NCI-H524 treated with DMSO at 0.1 percent for 48 hours (cell line): Measurements from ENCODE around the gene OR52K2.
"Not testable (repeated sequence)": the region's sequence is repeated elsewhere in the genome, so short reads cannot be mapped to it uniquely, and the experiment has no call there.

Experiments used
- DNase-seq: peaks from one replicate; lab custom pipeline; 2025; lab: John Stamatoyannopoulos, UW

The OR52K2 gene

DNA sequence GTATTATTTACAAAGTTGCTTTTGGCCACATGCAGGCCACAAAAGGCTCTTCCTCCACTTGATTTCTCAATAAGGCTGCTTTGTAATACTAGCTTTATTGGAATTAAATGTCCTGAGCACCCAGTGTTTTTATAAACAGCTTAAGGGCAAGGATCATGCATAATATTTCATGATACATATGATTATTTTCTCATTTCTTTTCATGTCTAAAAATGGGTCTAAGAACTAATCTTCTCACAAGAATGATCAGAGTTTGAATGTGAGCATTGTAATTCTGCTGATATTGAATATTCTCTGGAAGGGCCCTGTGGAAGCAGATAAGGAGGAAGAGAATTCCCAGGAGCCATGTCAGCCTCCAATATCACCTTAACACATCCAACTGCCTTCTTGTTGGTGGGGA, at the start of gene OR52K2:
Gene OR52K2, plus strand, starts transcription at position 301 of the 400 bp plus-strand sequence. Its CDS starts 45 bp downstream, at position 346.
- DNase-seq, result no peak

DNA sequence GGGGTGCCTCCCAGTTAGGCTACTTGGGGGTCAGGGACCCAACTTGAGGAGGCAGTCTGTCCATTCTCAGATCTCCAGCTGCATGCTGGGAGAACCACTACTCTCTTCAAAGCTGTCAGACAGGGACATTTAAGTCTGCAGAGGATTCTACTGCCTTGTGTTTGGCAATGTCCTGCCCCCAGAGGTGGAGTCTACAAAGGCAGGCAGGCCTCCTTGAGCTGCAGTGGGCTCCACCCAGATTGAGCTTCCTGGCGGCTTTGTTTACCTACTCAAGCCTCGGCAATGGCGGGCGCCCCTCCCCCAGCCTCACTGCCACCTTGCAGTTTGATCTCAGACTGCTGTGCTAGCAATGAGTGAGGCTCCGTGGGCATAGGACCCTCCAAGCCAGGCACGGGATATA, 42.9 kb upstream of the OR52K2 start:
- DNase-seq, result not testable (repeated sequence)

DNA sequence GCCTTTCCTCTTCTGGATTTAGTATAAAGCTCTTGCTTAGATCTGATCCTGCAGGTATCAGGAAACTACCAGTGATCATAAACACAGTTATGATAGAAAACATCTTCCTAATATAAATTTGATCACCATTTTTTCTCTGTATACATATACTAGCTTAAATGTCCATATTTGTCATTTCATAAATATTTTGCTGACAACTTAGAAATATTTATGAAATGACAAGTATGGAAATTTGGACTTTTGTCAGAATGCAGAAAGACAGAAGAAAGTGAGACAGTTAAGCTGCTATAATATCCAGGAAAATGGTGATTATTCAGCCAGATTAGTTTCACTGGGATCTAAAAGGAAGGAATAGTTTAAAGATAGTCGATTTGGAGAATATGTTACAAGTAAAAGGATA, 32.8 kb upstream of the OR52K2 start:
- DNase-seq, result no peak

DNA sequence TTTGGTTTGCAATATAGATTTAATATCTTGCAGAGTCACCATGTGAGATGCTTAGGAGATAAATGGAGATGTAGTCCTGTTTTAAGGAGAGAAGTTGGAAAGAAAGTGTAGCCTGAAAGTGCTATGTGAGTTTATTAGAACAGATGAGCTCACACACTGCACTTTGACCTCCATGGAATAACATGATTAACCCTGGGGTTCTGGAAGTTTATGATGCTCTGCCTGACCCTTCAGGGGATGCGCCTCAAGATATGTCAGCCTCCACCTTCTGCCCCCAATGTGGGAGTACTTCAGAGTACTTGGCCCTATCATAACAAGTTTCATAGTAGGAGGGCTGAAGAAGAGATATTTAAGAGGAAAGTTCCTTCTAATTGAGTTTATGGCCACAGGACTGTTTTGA, 32.3 kb upstream of the OR52K2 start:
- DNase-seq, result no peak

DNA sequence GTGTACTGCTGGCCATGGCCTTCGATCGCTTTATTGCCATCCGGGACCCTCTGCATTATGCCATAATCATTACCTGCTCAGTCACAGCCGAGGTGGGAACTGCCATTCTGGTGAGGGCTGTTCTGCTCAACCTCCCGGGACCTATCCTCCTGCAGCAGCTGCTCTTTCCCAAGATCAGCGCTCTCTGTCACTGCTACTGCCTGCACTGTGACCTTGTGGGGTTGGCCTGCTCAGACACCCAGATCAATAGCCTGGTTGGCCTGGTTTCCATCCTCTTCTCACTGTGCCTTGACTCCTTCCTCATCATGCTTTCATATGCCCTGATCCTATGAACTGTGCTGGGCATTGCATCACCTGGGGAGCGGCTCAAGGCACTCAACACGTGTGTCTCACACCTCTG, 30.7 kb upstream of the OR52K2 start:
- DNase-seq, result no peak

DNA sequence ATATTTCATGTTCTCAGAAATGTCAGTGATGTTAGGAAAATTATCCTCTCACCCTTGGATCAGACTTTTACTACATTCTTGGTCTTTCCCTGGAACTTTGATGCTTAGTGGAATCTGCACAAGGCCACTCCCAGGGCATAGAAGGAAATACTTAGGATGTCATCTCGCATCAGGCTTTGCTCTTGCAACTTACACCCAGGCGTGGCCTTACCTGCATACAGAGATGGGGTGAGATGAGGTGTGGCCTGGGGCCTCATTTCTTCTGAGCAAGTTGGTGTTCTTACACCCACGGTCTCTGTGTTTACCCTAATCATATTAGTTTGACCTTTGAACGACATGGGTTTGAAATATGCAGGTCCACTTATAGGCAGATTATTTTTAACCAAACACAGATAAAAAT, 19.0 kb upstream of the OR52K2 start:
- no peak for DNase-seq

DNA sequence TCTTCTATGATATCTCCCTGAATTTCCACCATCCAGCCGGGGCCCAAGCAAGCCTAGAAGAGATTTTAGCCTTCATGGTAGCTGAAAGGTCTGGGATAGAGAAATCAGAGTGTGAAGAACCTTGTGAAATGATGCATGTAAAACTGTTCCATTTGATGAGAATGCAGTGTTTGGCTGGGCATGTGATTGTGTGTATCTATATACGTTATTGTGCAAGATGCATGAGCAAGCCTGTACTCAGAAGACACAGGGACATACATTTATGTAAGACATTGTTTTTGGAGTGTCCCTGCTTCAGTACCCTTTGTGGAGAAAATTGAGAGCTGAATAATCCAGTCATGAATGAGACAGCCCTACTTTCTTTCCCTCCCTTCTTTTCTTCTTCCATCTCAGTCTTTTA, 15.2 kb upstream of the OR52K2 start:
- DNase-seq, result no peak

DNA sequence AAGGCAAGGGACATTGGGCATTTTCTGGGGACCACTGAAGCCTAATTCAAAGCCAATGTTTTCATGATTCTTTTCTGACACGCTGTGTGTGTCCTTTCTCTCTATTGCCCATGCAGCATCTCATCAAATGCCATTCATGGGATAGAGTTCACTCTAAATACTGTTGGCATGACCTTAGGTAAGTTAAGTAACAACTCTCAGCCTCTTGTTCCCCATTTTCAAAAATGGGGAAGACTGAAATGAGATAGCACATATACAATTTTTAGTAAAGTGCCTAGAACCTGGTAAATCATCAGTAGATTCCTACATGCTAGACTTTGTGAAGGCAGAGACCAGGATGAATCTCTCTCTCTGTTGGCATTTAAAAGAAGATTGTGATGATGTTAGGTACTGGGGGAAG, 12.7 kb upstream of the OR52K2 start:
- DNase-seq, result no peak

DNA sequence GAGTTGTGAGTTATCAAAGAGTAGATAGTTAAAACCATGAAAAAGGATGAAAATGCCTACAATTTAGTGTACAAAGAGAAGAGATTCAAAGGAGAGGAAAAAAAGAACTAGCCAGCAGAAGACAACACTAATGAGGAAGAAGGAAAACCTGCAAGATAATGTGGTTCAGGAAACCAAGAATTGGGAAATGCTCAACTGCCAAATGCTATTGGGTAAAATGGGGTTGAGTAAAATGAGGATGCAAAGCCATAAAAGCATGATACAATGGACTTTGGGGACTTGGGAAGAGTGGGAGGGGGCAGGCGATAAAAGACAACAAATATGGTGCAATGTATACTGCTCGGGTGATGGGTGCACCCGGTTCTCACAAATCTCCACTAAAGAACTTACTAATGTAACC, 7.6 kb upstream of the OR52K2 start:
- no peak for DNase-seq

DNA sequence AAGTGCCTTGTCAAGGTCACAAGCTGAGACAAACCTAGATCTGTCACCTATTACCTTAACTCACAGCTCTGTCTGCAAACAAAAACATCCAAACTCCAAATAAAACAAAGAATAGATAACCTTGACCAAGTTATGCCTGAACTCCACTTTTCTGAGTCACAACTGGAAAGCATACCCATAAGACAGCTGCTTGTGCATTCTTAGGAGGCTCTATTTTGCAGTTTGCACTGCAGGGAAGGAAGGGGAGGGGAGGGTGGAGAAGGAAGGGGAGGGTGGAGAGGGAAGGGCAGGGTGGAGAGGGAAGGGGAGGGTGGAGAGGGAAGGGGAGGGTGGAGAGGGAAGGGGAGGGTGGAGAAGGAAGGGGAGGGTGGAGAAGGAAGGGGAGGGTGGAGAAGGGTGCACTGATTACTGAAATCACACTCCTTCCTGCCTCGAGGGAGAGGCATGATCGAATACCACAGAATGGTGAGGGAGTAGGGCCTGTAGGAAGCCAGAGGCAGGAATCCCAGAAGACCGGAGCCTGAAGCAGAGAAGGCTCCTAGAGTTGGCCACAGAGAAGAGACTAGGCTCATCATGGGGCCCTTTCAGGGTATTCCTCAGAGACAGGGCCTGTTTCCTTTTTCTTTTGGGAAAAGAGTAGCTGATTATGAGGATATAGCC, 5.7 kb upstream of the OR52K2 start:
- no peak for DNase-seq

DNA sequence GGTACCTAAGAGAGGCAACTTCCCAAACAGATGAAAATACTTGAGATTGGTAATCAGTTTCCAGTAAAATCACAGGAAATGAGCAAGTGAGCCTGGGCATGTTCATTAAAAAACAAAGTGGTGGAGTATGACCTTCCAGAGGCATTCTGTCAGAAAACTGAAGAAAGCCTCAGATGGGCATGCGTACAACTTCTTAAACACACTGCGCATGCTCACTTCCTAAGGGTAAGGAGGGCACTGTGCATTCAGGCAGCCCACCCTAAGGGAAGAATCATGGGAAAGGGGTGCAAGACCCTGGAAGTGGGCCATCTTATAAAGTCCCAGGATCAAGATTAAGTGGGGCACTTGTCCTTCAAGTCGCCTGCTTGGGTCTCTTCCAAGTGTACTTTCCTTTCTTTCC, 4.0 kb downstream of the OR52K2 start:
- no peak for DNase-seq

DNA sequence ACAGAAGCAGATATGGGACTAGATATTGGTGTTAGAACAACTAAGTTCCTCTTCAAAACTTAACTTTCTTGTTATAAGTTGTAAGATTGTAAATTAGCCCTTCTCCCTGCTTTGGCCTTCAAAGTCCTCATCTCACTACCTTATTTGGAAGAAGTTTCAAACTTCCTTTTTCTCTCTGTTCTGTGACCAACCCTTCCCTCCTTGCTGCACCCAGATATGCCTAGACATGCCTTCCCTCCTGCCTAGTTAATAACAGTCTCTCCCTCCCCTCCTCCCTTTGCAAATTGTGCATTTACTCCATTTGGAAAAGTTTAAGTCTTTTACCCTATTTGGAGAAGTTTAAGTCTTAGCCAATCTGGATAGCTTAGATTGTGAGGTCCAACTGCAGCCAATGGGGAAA, 4.9 kb downstream of the OR52K2 start:
- no peak for DNase-seq

DNA sequence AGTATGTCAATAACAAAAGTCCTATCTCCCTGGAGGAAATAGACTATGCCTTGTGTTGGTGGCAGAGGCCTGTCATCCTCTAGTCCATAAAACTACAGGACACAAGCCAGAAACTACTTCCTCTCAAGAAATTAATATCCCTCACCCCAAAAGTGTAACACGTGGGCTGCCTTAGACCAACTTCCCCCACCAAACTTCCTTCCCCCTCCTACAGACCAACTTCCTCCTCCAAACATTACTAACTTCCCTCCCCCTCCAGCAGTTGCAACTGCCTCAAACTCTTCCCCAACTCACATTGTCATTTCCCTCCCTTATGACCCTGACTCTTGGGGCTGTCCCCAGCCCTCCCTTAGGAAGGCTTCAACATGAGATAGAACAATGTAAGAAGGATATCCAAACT, 6.3 kb downstream of the OR52K2 start:
- no peak for DNase-seq

DNA sequence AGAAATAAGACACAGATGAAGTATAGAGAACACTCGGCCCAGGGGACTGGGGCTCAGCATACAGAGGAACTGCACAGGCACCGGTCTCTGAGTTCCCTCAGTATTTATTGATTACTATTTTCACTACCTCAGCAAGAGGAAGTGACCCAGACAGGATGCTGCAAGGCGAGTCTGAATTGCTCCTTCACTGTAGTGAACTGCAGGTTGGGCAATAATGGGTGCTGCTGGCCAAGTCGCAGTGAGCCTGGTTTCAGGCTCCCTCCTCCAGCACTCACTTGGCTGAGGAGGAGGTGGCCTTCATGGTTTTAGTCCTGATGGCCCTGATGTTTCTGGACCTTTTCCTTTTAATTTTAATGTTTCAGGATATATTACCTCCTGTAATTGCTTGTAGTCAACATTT, 10.4 kb downstream of the OR52K2 start:
- no peak for DNase-seq

DNA sequence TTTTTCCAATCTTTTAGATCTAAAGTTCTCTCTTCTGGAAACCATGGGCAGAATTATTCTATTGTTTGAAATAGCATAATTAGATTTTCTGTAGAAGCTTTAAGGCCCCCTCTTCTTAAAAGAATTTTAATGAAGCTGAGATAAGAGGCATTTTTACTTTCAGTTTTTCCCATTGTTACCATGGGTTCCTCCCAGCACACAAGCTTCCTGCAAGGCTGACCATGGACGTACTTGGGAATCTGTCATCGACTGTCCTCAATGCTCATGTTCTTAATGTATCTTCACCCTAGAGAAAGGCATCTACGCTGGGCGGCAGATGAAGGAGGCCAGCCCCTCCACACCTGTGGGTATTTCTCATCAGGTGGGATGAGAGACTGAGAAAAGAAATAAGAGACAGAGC, 11.1 kb downstream of the OR52K2 start:
- DNase-seq, result no peak

DNA sequence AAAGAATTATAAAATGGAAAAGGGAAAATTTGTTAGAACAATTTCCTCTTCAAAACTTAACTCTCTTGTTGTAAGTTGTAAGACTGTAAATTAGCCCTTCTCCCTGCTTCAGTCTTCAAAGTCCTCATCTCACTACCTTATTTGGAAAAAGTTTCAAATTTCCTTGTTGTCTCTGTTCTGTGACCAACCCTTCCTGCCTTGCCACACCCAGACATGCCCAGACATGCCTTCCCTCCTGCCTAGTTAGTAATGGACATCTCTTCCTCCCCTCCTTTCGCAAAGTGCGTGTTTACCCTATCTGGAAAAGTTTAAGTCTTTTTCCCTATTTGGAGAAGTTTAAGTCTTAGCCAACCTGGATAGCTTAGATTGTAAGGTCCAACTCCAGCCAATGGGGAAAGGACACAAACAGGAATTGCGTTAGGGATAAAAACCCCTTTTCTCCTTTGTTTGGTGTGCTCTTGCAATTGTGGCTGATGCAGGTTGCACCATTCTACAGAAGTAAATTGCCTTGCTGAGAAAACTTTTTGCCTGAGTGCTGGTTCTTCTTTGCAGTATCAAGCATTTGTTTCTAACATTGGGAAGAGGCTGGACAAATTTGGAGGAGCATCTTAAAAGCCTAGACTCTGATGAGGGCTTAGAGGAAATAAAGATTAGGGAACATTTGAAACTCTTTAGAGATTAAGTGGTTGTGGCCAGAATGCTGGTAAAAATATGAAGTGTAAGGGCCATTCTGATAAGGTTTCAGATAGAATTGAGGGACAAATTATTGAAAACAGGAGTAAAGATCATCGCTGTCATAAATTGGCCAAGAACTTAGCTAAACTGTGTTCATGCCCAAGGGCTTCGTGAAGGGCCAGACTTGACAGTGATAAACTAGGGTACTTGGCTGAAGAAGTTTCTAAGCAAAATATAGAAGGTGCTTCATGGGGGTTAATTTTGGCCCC, 15.4 kb downstream of the OR52K2 start:
- DNase-seq, result no peak

DNA sequence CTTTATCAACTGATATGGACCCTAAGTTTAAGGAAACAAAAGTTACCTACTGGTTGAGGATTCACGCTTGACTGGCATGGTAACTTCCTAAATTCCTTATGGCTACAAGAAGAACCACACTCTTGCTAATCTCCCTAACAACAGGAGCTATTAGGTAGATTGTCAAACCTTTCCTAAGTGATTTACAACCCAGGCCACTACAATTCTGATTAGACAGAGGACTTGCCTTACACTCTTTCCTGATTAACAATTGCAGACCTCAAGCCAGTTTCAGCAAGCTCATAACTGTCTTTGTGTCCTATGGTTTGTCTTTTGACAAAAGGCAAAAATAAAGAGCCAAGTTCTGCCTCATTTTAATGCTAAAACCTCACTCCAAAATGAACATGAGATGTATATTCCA, 16.3 kb downstream of the OR52K2 start:
- no peak for DNase-seq

DNA sequence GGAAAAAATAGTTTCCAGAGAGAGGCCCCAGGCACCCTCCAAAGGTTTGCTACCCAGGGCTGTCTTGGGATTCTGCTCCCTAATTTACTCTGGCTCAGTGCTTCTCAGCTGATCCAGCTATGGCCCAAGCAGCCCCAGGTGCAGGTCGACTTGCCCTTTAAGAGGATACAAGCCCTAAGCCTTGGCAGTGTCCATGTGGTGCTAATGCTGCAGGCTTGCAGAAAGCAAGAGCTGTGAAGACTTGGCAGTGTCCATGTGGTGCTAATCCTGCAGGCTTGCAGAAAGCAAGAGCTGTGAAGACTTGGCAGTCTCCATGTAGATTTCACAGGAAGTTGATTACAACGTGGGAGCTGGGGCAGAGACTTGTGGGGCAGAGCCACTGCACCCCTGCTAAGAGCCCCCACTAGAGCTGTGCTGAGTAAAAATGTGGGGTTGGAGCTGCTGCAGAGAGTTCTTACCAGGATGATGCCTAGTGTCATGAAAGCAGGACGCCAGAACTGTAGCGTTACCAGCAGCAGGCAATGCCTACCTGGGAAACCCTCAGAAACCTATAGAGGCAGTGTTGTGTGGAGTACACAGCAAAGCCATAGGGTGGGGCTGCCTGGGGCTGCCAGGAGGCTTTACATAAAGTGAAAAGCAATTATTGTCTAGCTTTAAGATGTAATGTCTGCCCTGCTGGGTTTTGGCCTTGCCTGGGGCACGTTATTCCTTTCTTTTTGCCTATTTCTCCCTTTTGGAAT, 17.2 kb downstream of the OR52K2 start:
- no peak for DNase-seq

DNA sequence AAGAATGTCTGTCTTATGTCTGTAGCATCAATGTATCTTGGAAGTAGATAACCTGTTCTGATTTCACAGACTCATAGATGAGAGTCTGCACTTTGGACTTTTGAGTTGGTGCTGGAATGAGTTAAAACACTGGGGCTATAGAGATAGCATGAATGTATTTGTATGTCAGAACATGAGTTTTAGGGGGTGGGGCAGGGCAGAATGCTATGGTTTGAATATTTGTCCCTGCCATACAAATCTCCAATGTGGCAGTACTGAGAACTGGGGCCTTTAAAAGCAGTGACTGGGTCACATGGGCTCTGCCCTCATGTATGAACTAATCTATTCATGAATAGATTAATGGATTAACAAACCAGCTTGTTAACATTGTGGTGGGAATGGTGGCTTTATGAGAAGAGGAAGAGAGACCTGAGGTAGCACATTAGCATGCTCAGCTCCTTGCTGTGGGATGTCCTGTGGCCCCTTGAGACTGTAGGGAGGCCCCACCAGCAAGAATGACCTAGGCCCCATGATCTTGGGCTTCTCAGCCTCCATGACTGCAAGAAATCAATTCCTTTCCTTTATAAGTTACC, 17.9 kb downstream of the OR52K2 start:
- no peak for DNase-seq

DNA sequence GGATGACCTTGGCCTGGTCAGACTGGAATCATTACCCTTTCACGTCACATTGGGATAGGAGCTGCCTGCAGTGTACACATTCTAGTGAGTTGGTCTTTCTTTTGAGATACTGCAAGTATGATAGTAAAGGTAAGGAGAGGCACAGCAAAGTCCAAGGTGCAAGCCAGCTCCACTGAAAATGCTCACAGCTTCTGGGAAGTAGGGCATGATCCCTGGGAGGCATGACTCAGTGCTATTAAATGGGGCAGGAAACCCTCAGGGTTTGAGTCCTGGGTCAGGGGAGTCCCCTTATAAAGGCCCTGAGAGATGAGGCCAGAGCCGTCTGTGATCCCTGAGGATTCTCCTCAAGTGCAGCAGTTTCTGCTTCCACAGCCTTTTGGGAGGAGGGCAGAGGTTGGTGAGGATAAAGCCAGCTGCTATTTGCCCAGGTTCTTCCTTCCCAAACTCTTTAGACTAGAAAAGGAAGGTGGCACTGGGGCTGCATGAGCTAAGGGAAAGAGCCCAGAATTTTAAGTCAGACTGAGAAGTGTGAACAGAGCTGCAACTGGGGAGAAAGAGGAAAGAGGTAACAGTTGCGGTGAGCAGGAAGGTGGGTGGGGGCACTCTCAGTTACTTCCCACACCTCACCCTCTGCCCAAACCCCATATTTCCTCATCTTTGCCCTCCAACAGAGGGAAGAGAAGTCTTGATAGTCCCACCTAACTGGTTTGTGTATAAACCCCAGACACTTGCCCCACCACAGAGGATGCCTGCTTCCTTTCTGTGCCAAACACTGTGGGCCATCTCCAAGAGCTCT, 18.9 kb downstream of the OR52K2 start:
- no peak for DNase-seq

DNA sequence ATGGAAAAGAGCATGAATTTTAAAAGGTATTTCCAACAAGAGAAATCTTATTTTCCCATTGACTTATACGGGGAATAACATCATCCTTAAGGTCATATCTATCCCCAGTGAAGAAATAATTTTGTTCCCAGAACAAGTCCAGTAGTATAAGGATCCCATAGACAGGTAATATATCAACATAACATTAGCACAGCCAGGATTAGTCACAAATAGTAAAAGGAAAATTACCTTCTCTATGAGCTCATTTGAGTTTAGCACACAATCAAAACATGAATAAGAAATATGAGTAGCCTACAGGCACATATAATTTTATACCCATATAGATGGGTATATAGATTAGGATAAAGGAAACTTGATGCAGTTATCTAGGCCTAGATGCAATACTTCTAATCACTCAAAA, 30.5 kb downstream of the OR52K2 start:
- DNase-seq, result no peak
